Stomach (tissue), 9 donors: ENCODE measurements around the gene TAPT1. TPM values are rescaled to one million over a fixed set of nuclear protein-coding genes. Genes with fewer than 3 reads are reported as not detected.

ENCODE experiments used
- DNase-seq, 2 donors: peaks; one replicate each; pipeline versions ENCODE4 v3.0.0 to v3.0.0-alpha.2; 2013 to 2019
- H3K27ac ChIP-seq, 5 donors: fragments of 200-600 bp in 4 of 5; sonication (generic) in 4 of 5; one replicate each; pipeline ENCODE4 v1.5.1; 2013 to 2019; ENCODE audit warnings: mild to moderate bottlenecking in 1 of 5, moderate library complexity in 1 of 5
- H3K27me3 ChIP-seq, 3 donors: fragments of 200-600 bp; sonication (generic); one replicate each; pipeline ENCODE4 v1.5.1; 2017 to 2019; ENCODE audit warnings: mixed run types in 1 of 3
- H3K36me3 ChIP-seq, 4 donors: fragments of 200-600 bp; sonication (generic); 1 replicate in 3 of 4; 2 replicates in 1 of 4; pipeline ENCODE4 v1.5.1; 2016 to 2019
- H3K4me1 ChIP-seq, 4 donors: fragments of 200-600 bp; sonication (generic); one replicate each; pipeline ENCODE4 v1.5.1; 2016 to 2019
- H3K4me3 ChIP-seq, 4 donors: fragments of 200-600 bp; sonication (generic) in 3 of 4; one replicate each; pipeline ENCODE4 v1.5.1; 2016 to 2019; ENCODE audit warnings: mild to moderate bottlenecking in 1 of 4
- H3K9me3 ChIP-seq, 4 donors: fragments of 200-600 bp; sonication (generic); one replicate each; pipeline ENCODE4 v1.5.1; 2016 to 2019
- CTCF ChIP-seq, 7 experiments: fragments of 450-650 bp in 4 of 7; fragments of 200-600 bp in 3 of 7; sonication (generic) in 3 of 7; IDR thresholded peaks; one replicate each; pipeline ENCODE4 v1.5.1; 2016 to 2019; ENCODE audit warnings: antibody characterized with exemption in 7 of 7, control low read depth in 2 of 7, mild to moderate bottlenecking in 1 of 7
- EP300 ChIP-seq: sonication (generic); formaldehyde crosslinking; IDR thresholded peaks from one replicate; pipeline ENCODE4 v1.6.1; 2017; ENCODE audit warnings: antibody characterized with exemption
- POLR2A ChIP-seq, 4 donors: fragments of 450-650 bp; IDR thresholded peaks; one replicate each; pipeline ENCODE4 v1.6.1; 2016; ENCODE audit warnings: antibody characterized with exemption in 4 of 4, control low read depth in 2 of 4, mild to moderate bottlenecking in 1 of 4, moderate library complexity in 1 of 4
- POLR2AphosphoS5 ChIP-seq, 3 donors: sonication (generic); formaldehyde crosslinking; IDR thresholded peaks; one replicate each; pipeline ENCODE4 v1.6.1; 2016; ENCODE audit warnings: antibody characterized with exemption in 3 of 3
- WGBS, 5 donors: extraction: QIAGEN DNeasy Blood & Tissue Kit in 3 of 5; methylation state at CpG; one replicate each; pipeline versions ENCODE4 v1.1.5 to v1.1.7; 2013 to 2018; 5-methylcytosine and 5-hydroxymethylcytosine counted together
- intact Hi-C: fragments of 100-400 bp; cut with DNase I; formaldehyde crosslinking; loops from one replicate; pipeline ENCODE4 v1.15.1; 2023; ENCODE audit warnings: low total_unique reads
- polyA plus RNA-seq, 3 donors: library from polyadenylated mRNA; stranded (reverse); fragments of 200-250 nt; gene quantifications; one replicate each; pipeline ENCODE4 v1.2.3, GENCODE V29; 2013
- total RNA-seq, 5 donors: library from RNA; depleted of rRNA; stranded (reverse); fragments of >200 nt; gene quantifications; one replicate each; pipeline versions ENCODE4 v1.1.0 to v1.2.3, GENCODE V29; 2014 to 2016
- donor health status: healthy with polysubstance abuse.
- donor health status: Bipolar disorder and iron deficiency.
- donor health status: healthy.

TAPT1 gene
- total and polyA plus RNA-seq, 8 donors = 5.9 to 97.8 (median 13.7) TPM

GRCh38 chr4:16118090-16118489 lies 108.2 kb downstream of the TAPT1 start:
- Histone ChIP-seq H3K27me3 (no peaks in the 10 kb centered on the region), H3K36me3 (no peaks in the 10 kb centered on the region), H3K4me3 (no peak overlapping the region), H3K27ac (no peak overlapping the region), H3K4me1 (peaks cover 0 to 7% (median 2%) of the 10 kb centered on the region in 4 donors), H3K9me3 (no peaks in the 10 kb centered on the region)
- DNase-seq = no peak
- no peak for TF ChIP-seq CTCF (IDR thresholded peaks at IDR 0.05)
- no peak for TF ChIP-seq EP300
- TF ChIP-seq POLR2AphosphoS5 (IDR thresholded peaks at IDR 0.05) = no peak
- TF ChIP-seq POLR2A (IDR thresholded peaks at IDR 0.05) = no peak
- WGBS, 5 donors = 38 to 77% (median 68%) methylated on average over 2 of the region's 2 CpGs
- intact Hi-C loops = no loop called here

DNA sequence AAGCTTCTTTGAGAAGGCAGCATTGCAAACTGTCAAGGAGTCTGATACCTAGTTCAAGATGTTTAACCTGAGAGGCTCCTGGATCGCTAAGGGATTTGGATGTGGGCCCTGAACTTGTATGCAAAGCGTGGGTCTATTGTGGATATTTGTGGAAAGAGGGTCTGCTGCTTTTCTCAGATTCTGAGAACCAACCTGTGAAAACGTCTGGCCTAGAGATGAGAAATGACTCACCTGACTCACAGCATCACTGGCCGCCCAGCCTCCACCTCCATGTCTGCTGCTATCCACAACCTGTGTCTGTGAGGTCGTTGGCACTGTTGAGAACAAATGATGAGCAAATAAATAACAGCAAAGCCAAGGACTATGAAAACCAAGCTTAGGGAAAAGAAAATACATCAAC lies 109.1 kb downstream of the TAPT1 start:
- Histone ChIP-seq H3K27me3 (no peaks in the 10 kb centered on the region), H3K4me3 (no peak overlapping the region), H3K9me3 (no peaks in the 10 kb centered on the region), H3K27ac (no peak overlapping the region), H3K4me1 (no peaks in the 10 kb centered on the region), H3K36me3 (no peaks in the 10 kb centered on the region)
- TF ChIP-seq POLR2A (IDR thresholded peaks at IDR 0.05) (no peak), POLR2AphosphoS5 (IDR thresholded peaks at IDR 0.05) (no peak), CTCF (IDR thresholded peaks at IDR 0.05) (no peak), EP300 (no peak)
- DNase-seq = no peak
- intact Hi-C loops = no loop called here
- WGBS, 5 donors = 77 to 92% (median 83%) methylated on average over 5 of the region's 5 CpGs

- TF ChIP-seq POLR2AphosphoS5 (IDR thresholded peaks at IDR 0.05) (no peak), POLR2A (IDR thresholded peaks at IDR 0.05) (no peak), EP300 (no peak), CTCF (IDR thresholded peaks at IDR 0.05) (no peak)
- Histone ChIP-seq H3K4me3 (no peak overlapping the region), H3K36me3 (no peaks in the 10 kb centered on the region), H3K27ac (no peak overlapping the region), H3K9me3 (no peaks in the 10 kb centered on the region), H3K4me1 (no peaks in the 10 kb centered on the region), H3K27me3 (no peaks in the 10 kb centered on the region)
- DNase-seq = no peak
- 63 to 94% (median 66%) methylated on average over 3 of the region's 3 CpGs for WGBS, 5 donors
- intact Hi-C loops = no loop called here
Measured at GRCh38 chr4:16116493-16116990, 109.7 kb downstream of the TAPT1 start.

DNA sequence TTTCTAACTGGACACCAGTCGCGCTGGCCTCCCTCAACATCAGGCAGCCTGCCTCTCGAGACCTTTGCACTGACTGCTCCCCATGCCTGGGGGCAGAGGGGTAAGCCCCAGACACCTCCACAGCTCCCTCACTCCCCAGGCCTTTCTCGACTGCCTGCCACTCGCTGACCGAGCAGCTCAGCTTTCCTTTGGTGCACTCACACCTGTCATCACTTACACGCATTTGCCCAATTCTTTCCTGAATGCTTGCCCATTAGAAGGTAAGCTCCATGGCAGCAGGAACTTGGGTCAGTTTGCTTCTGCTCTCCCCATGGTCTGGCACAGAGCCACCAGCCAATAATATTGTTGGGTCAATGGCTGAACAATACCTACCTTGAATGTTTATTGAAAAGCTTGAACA lies 110.3 kb downstream of the TAPT1 start:
- Histone ChIP-seq H3K9me3 (no peaks in the 10 kb centered on the region), H3K27ac (no peak overlapping the region)
- no peak for TF ChIP-seq POLR2A (IDR thresholded peaks at IDR 0.05)
- TF ChIP-seq CTCF (IDR thresholded peaks at IDR 0.05) = no peak
- TF ChIP-seq EP300 = no peak
- no peak for TF ChIP-seq POLR2AphosphoS5 (IDR thresholded peaks at IDR 0.05)

More for the DNA sequence above, 110.3 kb downstream of the TAPT1 start:
- no peaks in the 10 kb centered on the region for H3K36me3 ChIP-seq
- DNase-seq = no peak
- no peak overlapping the region for H3K4me3 ChIP-seq
- WGBS, 5 donors = 84 to 93% (median 91%) methylated on average over 7 of the region's 7 CpGs
- H3K27me3 ChIP-seq = no peaks in the 10 kb centered on the region
- intact Hi-C loops = no loop called here
- H3K4me1 ChIP-seq = no peaks in the 10 kb centered on the region
